GM19467 (cell line): ENCODE results near the gene SSUH2.

Experiments used
- ATAC-seq: cut with Tn5 transposase; IDR thresholded peaks from one replicate; pipeline ENCODE4 v1.9.1; 2021; ENCODE audit warnings: mild to moderate bottlenecking, moderate library complexity; ENCODE audit not compliant: unreplicated experiment

The SSUH2 gene

GRCh38 chr3:8618950-8619349 lies 25.6 kb downstream of the SSUH2 start:
- ATAC-seq = no peak

GRCh38 chr3:8617921-8618320 lies 26.7 kb downstream of the SSUH2 start:
- no peak for ATAC-seq

GRCh38 chr3:8610951-8611350 lies 33.6 kb downstream of the SSUH2 start:
- no peak for ATAC-seq

- no peak for ATAC-seq
Measured at GRCh38 chr3:8608791-8609467, 35.7 kb downstream of the SSUH2 start.

- no peak for ATAC-seq
Measured at GRCh38 chr3:8608041-8608790, 36.4 kb downstream of the SSUH2 start.

GRCh38 chr3:8607234-8608040 lies 37.2 kb downstream of the SSUH2 start:
- ATAC-seq = no peak

GRCh38 chr3:8606701-8607231 lies 37.8 kb downstream of the SSUH2 start:
- no peak for ATAC-seq

- no peak for ATAC-seq
Measured at GRCh38 chr3:8604988-8605387, 39.6 kb downstream of the SSUH2 start.

GRCh38 chr3:8604006-8604405 lies 40.6 kb downstream of the SSUH2 start:
- ATAC-seq = no peak

- ATAC-seq = no peak
Measured at GRCh38 chr3:8603115-8603710, 41.4 kb downstream of the SSUH2 start.

GRCh38 chr3:8600457-8600856 lies 44.1 kb downstream of the SSUH2 start:
- ATAC-seq = no peak

- ATAC-seq = no peak
Measured at GRCh38 chr3:8599146-8599545, 45.5 kb downstream of the SSUH2 start.

GRCh38 chr3:8597219-8597853 lies 47.3 kb downstream of the SSUH2 start:
- no peak for ATAC-seq

- no peak for ATAC-seq
Measured at GRCh38 chr3:8596321-8597218, 48.0 kb downstream of the SSUH2 start.

GRCh38 chr3:8595695-8596115 lies 48.9 kb downstream of the SSUH2 start:
- ATAC-seq = no peak

GRCh38 chr3:8595252-8595651 lies 49.3 kb downstream of the SSUH2 start:
- ATAC-seq = no peak

GRCh38 chr3:8593021-8593827 lies 51.4 kb downstream of the SSUH2 start:
- no peak for ATAC-seq

- ATAC-seq = no peak
Measured at GRCh38 chr3:8589880-8590556, 54.6 kb downstream of the SSUH2 start.
